ACHN (cell line): ENCODE data around the gene WWP2.
"Not testable (repeated sequence)": the region's sequence is repeated elsewhere in the genome, so short reads cannot be mapped to it uniquely, and the experiment has no call there.

Experiments
- DNase-seq: peaks from one replicate; pipeline ENCODE4 v3.0.0-alpha.2; 2015
- in situ Hi-C: cut with HindIII; loops from 2 replicates; pipeline ENCODE4 v1.10.0; 2017; ENCODE audit warnings: low sequenced_read_pairs, low pct_ligation_motif_present, low pct_unique_long_range_greater_than_20kb

Gene WWP2

DNA sequence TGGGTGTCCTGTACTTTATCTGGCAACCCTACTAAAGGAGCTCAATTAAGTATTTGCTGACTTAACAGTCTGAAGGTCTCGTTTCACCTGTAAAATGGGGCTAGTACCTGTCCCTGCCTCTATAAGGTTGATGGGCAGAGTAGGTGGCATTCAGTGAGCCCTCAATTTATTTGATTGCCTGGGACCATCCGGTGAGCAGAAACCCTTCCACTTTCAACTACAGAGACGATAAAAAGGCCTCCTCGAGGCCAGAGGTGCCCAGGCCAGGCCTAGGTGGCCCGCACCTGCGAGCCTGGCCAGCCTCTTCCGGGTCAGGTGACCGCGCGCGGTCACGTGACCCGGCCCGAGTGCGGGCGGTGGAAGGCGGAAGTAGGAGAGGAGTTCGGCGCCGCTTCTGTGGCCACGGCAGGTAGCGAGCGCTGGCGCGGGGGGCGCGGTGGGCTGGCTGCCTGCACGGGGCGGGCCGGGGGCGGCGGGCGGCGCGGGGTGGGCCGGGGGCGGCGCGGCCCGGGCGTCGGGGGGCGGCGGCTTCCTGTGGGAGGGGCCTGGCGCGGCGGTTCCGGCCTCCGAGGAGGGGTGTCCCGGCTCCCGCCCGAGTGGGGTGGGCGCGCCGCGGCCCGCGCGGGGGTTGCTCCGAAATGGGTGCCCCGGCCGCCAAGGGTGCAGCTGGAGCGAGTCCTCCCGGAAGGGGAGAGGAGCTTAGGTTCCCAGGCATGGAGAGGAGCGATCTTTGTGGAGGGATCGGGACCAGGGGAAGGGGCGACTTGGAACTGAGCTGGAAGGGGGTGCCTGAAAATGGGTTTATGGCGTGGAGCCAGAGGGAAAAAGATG, at the start of gene WWP2:
WWP2 (plus strand) TSS at position 350 of the 831 bp plus-strand sequence. CDS start 24,679 bp downstream, outside the sequence.
- in situ Hi-C loops, result no loop called here
- DNase-seq, result peak; percentile 89

DNA sequence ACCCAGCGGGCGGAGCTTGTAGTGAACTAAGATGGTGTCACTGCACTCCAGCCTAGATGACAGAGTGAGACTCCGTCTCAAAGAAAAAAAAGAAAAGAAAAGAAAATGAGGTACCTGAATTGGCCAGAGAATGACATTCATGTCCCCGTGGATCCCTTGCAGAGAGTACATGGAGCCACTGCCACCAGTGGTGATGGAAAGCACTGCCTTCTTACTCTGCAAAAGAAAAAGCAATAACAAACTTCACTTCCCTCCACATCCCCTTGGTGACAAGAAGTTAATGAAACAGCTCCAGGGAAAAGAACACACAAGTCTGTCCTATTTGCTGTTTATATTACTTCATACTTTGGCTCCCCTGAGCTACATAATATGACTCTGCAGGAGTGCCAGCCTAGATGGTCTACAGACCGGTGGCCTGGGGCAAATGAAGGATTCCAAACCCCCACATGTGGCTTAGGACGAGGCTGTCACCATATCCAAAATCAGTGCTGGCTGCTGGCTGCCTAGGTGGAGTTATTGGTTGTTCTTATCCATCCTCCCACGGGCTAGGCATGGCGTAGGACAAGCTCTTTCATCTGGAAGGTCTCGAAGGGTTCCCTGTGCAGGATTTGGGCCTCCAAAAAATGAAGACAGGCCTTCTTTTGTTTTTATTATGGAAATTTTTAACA, 49.1 kb upstream of the WWP2 start:
- no peak for DNase-seq

DNA sequence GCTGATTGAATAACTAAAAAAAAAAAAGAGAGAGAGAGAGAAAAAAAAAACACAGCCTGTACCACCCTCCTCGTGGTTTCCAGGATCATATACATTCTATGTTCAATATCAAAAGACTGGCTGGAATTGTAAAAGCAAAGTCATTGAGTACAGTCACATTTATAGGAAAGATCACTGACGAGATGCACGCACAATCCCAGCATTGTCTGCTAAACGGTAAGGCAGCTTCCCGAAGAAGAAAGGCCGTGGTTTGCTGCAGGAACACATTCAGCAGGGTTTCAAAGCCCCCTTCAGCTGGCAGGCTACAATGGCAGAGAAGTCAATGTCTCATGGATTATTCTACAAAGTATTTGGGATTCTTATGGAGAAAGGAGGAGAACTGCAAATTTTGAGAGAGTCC, 45.1 kb upstream of the WWP2 start:
- in situ Hi-C loops, result no loop called here
- no peak for DNase-seq

More for the DNA sequence above, 49.1 kb upstream of the WWP2 start:
- in situ Hi-C loops, result no loop called here

DNA sequence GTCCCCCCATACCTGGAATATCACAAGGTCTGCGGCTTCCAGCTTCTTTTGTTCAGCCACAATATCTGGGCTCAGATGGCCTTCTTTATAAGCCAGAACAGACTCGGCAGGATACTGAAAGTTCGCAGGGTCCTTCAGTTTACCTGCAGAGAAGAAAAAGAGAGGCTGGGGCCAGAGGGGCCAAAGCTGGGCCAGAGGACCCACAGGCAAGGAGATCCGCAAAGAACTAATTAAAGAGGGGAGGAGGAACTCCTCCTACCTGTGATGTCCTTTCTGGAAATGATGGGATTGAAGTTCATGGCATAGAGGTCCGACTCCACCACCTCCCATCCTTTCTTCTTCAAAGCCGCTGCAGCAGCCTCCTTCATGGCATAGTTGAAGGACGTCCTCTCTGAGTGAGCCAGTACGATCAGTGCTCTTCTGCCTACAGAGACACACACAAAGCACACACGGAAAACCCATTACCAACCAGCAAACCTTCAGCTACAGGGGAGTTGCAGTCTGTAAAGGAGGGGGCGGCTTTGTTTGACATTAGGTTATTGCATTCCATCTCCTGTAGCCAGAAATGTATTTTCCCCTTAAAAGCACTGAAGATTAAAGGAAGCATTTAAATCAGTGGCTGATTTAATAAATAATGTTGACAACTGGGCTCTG, 43.9 kb upstream of the WWP2 start:
- no peak for DNase-seq
- in situ Hi-C loops, result no loop called here

DNA sequence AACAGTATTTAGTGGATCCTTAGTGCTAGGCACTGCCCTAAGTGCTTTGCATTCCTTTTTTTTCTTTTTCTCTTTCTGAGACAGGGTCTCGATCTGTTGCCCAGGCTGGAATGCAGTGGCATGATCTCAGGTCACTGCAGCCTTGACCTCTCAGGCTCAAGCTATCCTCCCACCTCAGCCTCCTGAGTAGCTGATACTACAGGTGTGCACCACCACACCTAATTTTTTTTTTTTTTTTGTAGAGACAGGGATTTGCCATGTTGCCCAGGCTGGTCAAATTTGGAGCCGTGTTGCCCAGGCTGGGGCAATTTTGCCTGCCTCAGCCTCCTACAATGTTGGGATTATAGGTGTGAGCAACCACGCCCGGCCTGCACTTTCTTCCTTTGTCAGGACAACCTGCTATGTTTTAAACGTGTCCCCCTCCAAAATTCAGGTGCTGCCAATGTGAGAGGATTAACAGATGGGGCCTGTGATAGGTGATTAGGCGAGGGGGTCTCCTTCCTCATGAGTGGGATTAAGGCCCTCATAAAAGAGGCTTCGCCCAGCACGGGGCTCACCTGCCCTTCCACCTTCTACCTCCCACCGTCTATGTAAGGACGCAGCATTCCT, 41.2 kb upstream of the WWP2 start:
- in situ Hi-C loops, result no loop called here

DNA sequence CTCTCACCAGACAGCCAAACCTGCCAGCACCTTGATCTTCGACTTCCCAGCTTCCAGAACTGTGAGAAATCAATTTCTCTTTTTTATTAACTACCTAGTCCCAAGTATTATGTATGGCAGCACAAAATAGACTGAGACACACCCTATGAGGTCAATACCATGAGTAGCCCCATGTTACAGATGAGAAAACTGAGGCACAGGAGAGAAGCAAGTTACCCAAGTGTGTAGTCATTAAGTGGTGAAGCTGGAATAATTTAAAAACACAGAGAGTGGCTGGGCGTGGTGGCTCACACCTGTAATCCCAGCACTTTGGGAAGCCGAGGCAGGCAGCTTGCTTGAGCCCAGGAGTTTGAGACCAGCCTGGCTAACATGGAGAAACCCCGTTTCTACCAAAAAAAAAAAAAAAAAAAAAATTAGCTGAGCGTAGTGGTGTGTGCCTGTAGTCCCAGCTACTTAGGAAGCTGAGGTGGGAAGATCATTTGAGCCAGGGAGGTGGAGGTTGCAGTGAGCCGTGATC, 40.6 kb upstream of the WWP2 start:
- in situ Hi-C loops, result no loop called here

More for the DNA sequence above, 41.2 kb upstream of the WWP2 start:
- DNase-seq, result no peak

DNA sequence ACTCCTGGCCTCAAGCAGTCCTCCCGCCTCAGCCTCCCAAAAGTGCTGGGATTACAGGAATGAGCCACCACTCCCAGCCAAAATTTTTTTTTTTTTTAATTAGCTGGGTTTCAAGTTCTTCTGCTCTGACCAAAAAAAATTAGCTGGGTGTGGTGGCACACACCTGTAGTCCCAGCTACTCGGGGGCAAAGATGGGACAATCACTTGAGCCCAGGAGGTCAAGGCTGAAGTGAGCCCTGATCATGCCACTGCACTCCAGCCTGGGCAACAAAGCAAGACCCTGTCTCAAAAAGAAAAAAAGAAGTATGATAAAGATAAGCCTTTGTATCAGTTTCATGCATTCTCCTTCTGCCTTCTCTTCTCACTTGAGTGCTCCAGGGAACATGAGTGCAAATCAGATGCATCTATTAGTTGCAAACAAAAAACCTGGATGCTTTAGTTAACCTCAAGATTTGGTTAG, 37.7 kb upstream of the WWP2 start:
- in situ Hi-C loops, result no loop called here

More for the DNA sequence above, 40.6 kb upstream of the WWP2 start:
- no peak for DNase-seq

DNA sequence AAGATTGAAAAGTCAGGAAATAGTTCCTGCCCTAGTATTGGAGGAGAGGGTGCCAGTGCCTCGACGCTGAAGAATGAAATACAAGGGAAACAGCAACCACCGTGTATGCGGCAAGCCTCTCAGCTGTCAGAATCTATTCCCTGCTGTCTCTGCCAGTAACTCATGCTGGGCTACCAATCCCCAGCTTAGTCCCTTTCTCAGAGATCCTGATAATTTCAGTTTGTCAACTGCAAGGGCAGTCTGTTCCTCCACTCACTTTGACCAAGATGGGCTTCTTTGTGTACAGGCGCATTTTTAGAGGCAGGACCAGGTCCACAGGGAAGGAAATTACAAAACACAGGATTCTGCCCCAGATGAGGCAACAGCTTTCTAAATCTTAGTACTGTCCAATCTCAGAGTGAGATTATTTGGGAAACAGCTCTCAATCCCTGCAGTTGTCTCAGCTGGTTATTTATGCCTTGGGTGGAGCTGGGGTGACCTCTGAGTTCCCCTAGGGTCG, 37.1 kb upstream of the WWP2 start:
- in situ Hi-C loops, result no loop called here
- DNase-seq, result no peak

More for the DNA sequence above, 37.7 kb upstream of the WWP2 start:
- no peak for DNase-seq

DNA sequence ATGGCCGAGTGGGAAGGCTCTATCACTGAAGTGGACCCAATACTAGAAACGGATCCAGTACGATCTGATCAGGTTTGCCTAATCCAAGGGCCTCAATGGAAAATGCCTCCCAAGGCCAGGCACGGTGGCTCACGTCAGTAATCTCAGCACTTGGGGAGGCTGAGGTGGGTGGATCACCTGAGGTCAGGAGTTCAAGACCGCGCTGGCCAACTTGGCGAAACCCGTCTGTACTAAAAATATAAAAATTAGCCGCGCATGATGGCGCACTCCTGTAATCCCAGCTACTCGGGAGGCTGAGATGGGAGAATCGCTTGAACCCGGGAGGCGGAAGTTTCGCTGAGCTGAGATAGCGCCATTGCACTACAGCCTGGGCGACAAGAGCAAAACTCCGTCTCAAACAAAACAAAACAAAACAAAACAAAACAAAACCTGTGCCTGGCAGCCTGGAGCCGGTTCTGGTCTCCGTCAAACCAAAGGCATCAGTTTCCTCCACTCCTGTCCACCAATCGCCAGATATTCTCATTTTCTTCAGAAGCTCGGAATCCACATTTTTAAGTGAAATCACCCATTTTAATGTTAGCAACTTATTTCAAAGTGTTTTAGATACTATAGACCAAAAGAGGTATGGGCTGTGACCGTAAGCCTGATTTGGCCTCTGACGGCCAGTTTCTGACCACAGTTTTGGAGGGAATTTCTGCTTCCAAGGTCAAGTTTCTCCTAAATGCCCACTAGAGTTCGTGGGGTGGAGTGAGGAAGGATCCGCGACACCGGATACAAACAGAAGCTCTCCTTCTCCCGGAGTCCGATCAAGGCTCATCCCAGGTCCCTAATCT, 36.4 kb upstream of the WWP2 start:
- in situ Hi-C loops, result no loop called here

DNA sequence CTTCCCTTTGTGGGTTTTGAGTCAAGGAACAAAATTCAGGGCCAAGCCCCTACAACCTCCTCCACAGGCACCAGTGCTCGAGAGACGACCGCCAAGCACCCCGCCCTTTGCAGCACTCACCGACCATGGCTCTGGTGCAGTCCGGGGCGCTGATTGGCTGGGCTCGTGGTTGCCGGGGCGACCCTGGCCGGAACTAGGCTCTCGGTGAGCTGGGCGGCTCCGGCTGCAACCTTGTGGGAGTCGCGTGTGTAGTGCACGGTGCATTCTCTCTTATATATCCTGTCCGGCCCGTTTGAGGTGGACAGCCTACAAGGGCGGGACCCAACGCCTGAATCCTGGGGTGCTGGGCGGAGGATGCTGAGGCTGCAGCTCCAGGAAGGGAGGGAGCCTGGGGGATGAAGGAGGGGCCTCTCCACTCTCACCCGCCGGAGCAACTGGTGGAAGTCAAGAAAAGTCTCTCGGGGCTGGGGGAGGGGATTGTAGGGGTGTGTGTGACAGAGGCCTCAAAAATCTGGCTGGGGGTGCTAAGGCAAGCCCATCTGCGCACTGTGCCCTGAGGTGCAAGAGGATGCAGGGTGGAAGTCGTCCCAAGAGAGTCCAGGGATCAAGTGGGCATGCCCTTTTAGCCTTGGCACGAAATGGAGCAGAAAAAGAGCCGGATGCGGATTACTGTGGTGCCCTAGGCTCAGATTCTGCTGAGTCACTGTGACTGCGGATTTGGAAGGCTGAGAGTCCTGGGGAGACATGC, 35.6 kb upstream of the WWP2 start, which contains the start of gene NQO1:
NQO1 (minus strand) TSS at position 248 of the 748 bp plus-strand sequence; CDS start at position 127, 121 bp downstream.
- peak; percentile 99 for DNase-seq
- in situ Hi-C loops, result no loop called here

More for the DNA sequence above, 36.4 kb upstream of the WWP2 start:
- no peak for DNase-seq

DNA sequence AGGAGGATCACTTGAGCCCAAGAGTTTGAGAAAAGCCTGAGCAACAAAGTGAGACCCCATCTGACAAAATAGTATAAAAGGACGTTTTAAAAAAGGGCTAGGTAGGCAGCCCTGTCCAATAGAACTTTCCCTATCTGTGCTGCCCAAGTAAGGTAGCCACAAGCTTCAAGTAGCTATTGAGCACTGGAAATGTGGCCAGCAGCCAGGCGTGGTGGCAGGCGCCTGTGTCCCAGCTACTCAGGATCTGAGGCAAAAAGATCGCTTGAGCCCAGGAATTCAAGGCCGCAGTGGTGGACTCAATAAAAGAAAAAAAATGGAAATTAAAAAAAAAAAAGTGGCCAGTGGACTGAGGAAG, 34.2 kb upstream of the WWP2 start:
- DNase-seq, result no peak
- in situ Hi-C loops, result no loop called here

DNA sequence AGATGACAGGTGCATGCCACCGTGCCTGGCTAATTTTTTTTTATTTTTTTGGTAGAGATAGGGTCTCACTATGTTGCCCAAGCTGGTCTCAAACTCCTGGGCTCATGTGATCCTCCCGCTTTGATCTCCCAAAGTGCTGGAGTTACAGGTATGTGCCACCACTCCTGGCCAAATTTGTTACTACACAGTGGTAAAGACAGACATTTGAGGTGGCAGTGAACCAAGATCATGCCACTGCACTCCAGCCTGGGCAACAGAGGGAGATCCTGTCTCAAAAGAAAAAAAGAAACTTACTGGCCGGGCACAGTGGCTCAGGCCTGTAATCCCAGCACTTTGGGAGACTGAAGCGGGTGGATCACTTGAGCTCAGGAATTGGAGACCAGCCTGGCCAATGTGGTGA, 33.1 kb upstream of the WWP2 start:
- in situ Hi-C loops, DNase-seq: not testable (repeated sequence)

DNA sequence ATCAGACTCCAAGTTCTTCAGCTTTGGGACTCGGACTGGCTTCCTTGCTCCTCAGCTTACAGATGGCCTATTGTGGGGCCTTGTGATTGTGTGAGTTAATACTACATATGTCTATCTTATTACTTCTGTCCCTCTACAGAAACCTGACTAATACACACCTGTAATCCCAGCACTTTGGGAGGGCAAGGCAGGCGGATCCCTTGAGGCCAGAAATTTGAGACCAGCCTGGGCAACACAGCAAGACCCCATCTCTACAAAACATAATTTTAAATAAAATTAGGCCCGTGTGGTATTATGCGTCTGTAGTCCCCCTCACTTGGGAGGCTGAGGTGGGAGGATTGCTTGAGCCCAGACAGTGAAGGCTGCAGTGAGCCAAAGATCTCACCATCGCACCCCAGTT, 30.9 kb upstream of the WWP2 start:
- DNase-seq, in situ Hi-C loops: not testable (repeated sequence)

DNA sequence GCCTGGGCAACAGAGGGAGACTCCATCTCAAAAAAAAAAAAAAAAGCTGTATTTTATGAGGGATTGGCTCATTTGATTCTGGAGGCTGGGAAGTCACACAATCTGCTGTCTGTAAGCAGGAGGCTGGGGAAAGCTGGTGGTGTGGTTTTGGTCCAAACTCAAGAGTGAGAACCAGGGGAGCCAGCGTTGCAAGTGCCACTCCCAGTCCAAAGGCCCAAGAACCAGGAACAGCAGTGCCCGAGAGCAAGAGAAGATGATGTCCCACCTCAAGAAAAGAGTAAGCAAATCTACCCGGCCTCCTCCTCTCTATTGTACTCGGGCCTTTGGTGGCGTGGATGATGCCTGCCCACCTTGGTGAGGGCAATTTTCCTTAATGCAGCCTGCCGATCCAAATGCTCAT, 30.0 kb upstream of the WWP2 start:
- in situ Hi-C loops, result no loop called here
- DNase-seq, result no peak

DNA sequence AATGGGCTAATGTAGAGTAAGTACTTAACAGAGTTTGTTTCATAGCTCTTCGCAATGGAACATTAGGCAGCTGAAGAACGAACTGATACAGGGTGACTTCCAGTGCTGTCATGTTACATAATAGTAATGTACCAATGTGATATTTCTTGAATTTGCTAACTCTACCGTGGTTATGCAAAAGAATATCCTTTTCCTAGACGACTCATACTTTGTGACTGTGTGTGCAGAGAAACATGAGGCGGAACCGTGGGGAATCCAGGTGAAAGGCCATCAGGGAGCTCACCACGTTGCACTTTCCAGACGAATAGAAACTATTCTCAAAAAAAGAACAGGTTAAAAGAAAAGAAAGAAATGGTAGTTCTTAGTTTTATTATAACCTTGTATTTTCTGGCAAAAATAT, 20.6 kb upstream of the WWP2 start:
- DNase-seq, result peak; percentile 53

DNA sequence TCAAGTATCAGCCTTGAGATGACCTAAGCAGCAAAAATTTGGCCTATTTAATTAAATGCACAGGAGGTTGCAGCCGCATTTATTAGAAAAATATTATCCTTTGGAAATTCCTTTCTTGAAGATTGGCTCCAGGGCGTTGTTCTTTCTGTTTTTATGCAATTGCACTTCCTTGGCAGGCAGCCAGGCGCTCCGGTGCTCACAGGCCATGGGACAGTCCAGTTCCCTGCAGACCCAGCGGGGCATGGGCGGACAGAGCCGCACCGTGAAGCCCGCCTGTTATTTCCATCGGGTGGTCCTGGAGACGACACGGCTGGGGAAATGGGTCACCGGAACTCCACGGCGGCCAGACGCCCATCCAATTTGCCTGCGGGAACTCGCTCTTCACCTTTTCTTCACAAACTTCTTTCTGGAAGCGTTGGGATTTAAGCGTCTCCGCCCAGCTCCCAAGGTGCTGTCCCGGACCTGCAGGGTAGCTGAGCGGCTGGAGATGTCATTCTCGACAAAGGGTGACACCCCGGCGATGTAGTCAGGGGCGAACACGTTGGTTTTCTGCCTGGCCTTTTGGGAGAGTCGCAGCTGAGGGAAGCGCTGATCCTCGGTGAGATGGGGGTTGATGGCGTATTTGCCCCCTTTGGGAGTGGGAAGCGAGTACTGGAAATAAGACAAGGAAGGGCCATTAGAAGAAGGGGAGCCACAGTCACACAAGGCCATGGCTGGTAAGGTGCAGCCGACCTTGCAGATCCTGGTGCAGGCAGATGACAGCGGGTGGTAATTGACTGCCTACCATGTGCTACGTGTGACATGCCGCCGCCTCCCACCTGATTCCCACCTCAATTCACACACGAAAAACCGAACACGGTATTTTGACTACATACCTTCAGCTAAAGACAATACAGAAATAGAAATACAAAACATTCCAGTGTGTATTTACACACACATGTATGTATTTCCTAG, 19.9 kb upstream of the WWP2 start:
- peak; percentile 32 for DNase-seq
- in situ Hi-C loops, result no loop called here

More for the DNA sequence above, 20.6 kb upstream of the WWP2 start:
- in situ Hi-C loops, result no loop called here
